ENCODE data around the gene ERICH6B.

DNA sequence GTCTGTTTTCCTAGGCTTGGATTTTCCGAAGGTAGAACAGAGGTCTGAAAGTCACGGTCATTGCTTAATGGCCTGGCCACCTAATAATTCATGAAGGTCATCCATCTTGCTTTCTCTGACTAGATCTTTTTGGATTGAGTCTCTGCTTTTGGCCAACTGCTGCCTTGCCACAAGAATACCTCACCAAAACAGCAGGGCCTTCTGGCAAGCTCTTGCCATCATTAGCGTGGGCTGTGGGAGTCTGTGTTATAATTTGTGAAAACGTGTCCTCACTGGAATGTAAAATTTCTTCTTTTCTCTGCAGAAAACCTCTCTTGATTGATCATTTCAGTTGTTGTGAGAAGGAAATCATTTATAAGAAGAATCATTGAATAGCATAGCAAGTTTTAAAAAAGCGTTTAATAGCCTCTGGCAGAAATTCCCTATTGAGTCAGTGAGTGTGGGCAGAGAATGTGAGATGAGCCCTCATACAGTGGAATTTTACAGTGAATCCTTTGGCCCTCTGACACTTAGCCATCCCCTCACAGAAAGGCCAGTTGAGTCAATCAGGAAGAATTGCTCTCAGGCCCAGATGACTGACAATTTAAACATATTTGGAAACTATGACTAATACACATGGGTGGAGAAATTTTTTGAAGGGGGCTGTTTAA, 43.2 kb upstream of the ERICH6B start:
- TF ChIP-seq CTBP1 (IDR thresholded peaks at IDR 0.05; ENCODE audit: borderline replicate concordance) (no peak), ELF4 (IDR thresholded peaks at IDR 0.05) (no peak), FOXK2 (IDR thresholded peaks at IDR 0.05) (no peak), SP1 (IDR thresholded peaks at IDR 0.05) (no peak), NFRKB (IDR thresholded peaks at IDR 0.05) (no peak), BHLHE40 (IDR thresholded peaks at IDR 0.05; ENCODE audit: borderline replicate concordance) (no peak)
